ENCODE data around the gene WDR33. TPM values are rescaled to one million over a fixed set of nuclear protein-coding genes. Genes with fewer than 3 reads are reported as not detected.
"Not testable (repeated sequence)": the region's sequence is repeated elsewhere in the genome, so short reads cannot be mapped to it uniquely, and the experiment has no call there.

Gene WDR33
- total RNA-seq, 2 experiments from 2014 or later, result 66.3 to 72.4 TPM

GRCh38 chr2:127769587-127769986 lies 41.4 kb downstream of the WDR33 start:
- Mint-ChIP-seq H3K4me1 (peaks cover 11% of the 10 kb centered on the region), H3K36me3 (peaks cover 32% of the 10 kb centered on the region), H3K27me3 (no peaks in the 10 kb centered on the region), H3K4me3 (no peak overlapping the region), H3K27ac (no peak overlapping the region), H3K9me3 (ENCODE audit: low read depth) (no peaks in the 10 kb centered on the region)
- ATAC-seq (no peak), DNase-seq (no peak)
- CTCF ChIA-PET, result no interaction called here

- Mint-ChIP-seq H3K27ac (no peak overlapping the region), H3K4me1 (peaks cover 11% of the 10 kb centered on the region), H3K27me3 (no peaks in the 10 kb centered on the region), H3K36me3 (peaks cover 39% of the 10 kb centered on the region), H3K9me3 (ENCODE audit: low read depth) (no peaks in the 10 kb centered on the region), H3K4me3 (no peak overlapping the region)
- DNase-seq (no peak), ATAC-seq (no peak)
- CTCF ChIA-PET, result interaction anchor here (1.3 kb wide), 1 partner anchor 8 kb away, joined by 3 read pairs; no protein-coding TSS in a partner anchor
Measured at GRCh38 chr2:127768775-127769479, 42.0 kb downstream of the WDR33 start.

- peaks cover 1% of the 10 kb centered on the region for H3K4me1 Mint-ChIP-seq
- H3K27me3 Mint-ChIP-seq, result no peaks in the 10 kb centered on the region
- peaks cover 57% of the 10 kb centered on the region for H3K36me3 Mint-ChIP-seq
- ATAC-seq, result no peak
- no peak for DNase-seq
- no peaks in the 10 kb centered on the region for H3K9me3 Mint-ChIP-seq (ENCODE audit: low read depth)
- CTCF ChIA-PET, result no interaction called here
- no peak overlapping the region for H3K4me3 Mint-ChIP-seq
- no peak overlapping the region for H3K27ac Mint-ChIP-seq
Measured at GRCh38 chr2:127763776-127764175, 47.2 kb downstream of the WDR33 start.

GRCh38 chr2:127762846-127763245 lies 48.1 kb downstream of the WDR33 start:
- CTCF ChIA-PET, result no interaction called here
- Mint-ChIP-seq H3K4me1 (peaks cover 1% of the 10 kb centered on the region), H3K27ac (no peak overlapping the region), H3K36me3 (peaks cover 55% of the 10 kb centered on the region), H3K9me3 (ENCODE audit: low read depth) (no peaks in the 10 kb centered on the region), H3K4me3 (no peak overlapping the region), H3K27me3 (no peaks in the 10 kb centered on the region)
- DNase-seq (no peak), ATAC-seq (no peak)

- Mint-ChIP-seq H3K4me1 (peaks cover 1% of the 10 kb centered on the region), H3K27ac (no peak overlapping the region)
Measured at GRCh38 chr2:127762441-127762840, 48.5 kb downstream of the WDR33 start.

GRCh38 chr2:127759931-127760330 lies 51.0 kb downstream of the WDR33 start:
- Mint-ChIP-seq H3K36me3 (peaks cover 44% of the 10 kb centered on the region), H3K27me3 (no peaks in the 10 kb centered on the region), H3K9me3 (ENCODE audit: low read depth) (no peaks in the 10 kb centered on the region), H3K4me3 (no peak overlapping the region), H3K27ac (no peak overlapping the region), H3K4me1 (no peaks in the 10 kb centered on the region)
- ATAC-seq (no peak), DNase-seq (no peak)
- CTCF ChIA-PET, result no interaction called here

More at GRCh38 chr2:127762441-127762840, 48.5 kb downstream of the WDR33 start:
- no peak overlapping the region for H3K4me3 Mint-ChIP-seq
- ATAC-seq (no peak), DNase-seq (no peak)
- no peaks in the 10 kb centered on the region for H3K9me3 Mint-ChIP-seq (ENCODE audit: low read depth)
- CTCF ChIA-PET, result no interaction called here
- H3K36me3 Mint-ChIP-seq, result peaks cover 52% of the 10 kb centered on the region
- H3K27me3 Mint-ChIP-seq, result no peaks in the 10 kb centered on the region

- H3K4me3 Mint-ChIP-seq, result no peak overlapping the region
- peaks cover 19% of the 10 kb centered on the region for H3K36me3 Mint-ChIP-seq
- no peak for ATAC-seq
- H3K4me1 Mint-ChIP-seq, result no peaks in the 10 kb centered on the region
- H3K27me3 Mint-ChIP-seq, result no peaks in the 10 kb centered on the region
- H3K9me3 Mint-ChIP-seq (ENCODE audit: low read depth), result no peaks in the 10 kb centered on the region
- no peak for DNase-seq
- CTCF ChIA-PET, result interaction anchor here (0.9 kb wide), 1 partner anchor 26 kb away, joined by 3 read pairs; no protein-coding TSS in a partner anchor
- H3K27ac Mint-ChIP-seq, result no peak overlapping the region
Measured at GRCh38 chr2:127754186-127754585, 56.8 kb downstream of the WDR33 start.

GRCh38 chr2:127753374-127753773 lies 57.6 kb downstream of the WDR33 start:
- Mint-ChIP-seq H3K9me3 (ENCODE audit: low read depth) (no peaks in the 10 kb centered on the region), H3K27ac (no peak overlapping the region), H3K27me3 (no peaks in the 10 kb centered on the region), H3K4me3 (no peak overlapping the region), H3K36me3 (peaks cover 19% of the 10 kb centered on the region), H3K4me1 (no peaks in the 10 kb centered on the region)
- CTCF ChIA-PET, result no interaction called here
- no peak for ATAC-seq
- no peak for DNase-seq

- H3K27me3 Mint-ChIP-seq; H3K4me3 Mint-ChIP-seq; DNase-seq; H3K4me1 Mint-ChIP-seq; ATAC-seq; H3K9me3 Mint-ChIP-seq (ENCODE audit: low read depth): not testable (repeated sequence)
- Mint-ChIP-seq H3K27ac (peak overlapping the region; percentile 32), H3K36me3 (peaks cover 31% of the 10 kb centered on the region)
- CTCF ChIA-PET, result interaction anchor here (1.0 kb wide), 1 partner anchor 30 kb away, joined by 4 read pairs; no protein-coding TSS in a partner anchor
Measured at GRCh38 chr2:127749537-127749936, 61.4 kb downstream of the WDR33 start.

- DNase-seq (no peak), ATAC-seq (no peak)
- peaks cover 35% of the 10 kb centered on the region for H3K36me3 Mint-ChIP-seq
- no peaks in the 10 kb centered on the region for H3K9me3 Mint-ChIP-seq (ENCODE audit: low read depth)
- CTCF ChIA-PET, result interaction anchor here (1.3 kb wide), 1 partner anchor 16 kb away, joined by 4 read pairs; no protein-coding TSS in a partner anchor
- no peak overlapping the region for H3K27ac Mint-ChIP-seq
- H3K4me3 Mint-ChIP-seq, result no peak overlapping the region
- no peaks in the 10 kb centered on the region for H3K27me3 Mint-ChIP-seq
- peaks cover 8% of the 10 kb centered on the region for H3K4me1 Mint-ChIP-seq
Measured at GRCh38 chr2:127747621-127748020, 63.4 kb downstream of the WDR33 start.

- H3K36me3 Mint-ChIP-seq, result peaks cover 50% of the 10 kb centered on the region
- no peaks in the 10 kb centered on the region for H3K9me3 Mint-ChIP-seq (ENCODE audit: low read depth)
- H3K4me1 Mint-ChIP-seq, result peaks cover 31% of the 10 kb centered on the region
- no peaks in the 10 kb centered on the region for H3K27me3 Mint-ChIP-seq
- H3K4me3 Mint-ChIP-seq, result no peak overlapping the region
- no peak overlapping the region for H3K27ac Mint-ChIP-seq
- ATAC-seq (no peak), DNase-seq (no peak)
- CTCF ChIA-PET, result no interaction called here
Measured at GRCh38 chr2:127743477-127744026, 67.4 kb downstream of the WDR33 start.

GRCh38 chr2:127740665-127741288 lies 70.2 kb downstream of the WDR33 start:
- ATAC-seq (no peak), DNase-seq (no peak)
- Mint-ChIP-seq H3K27ac (no peak overlapping the region), H3K36me3 (peaks cover 49% of the 10 kb centered on the region), H3K9me3 (ENCODE audit: low read depth) (no peaks in the 10 kb centered on the region), H3K4me3 (no peak overlapping the region), H3K4me1 (peaks cover 40% of the 10 kb centered on the region), H3K27me3 (no peaks in the 10 kb centered on the region)
- CTCF ChIA-PET, result no interaction called here

GRCh38 chr2:127739800-127740199 lies 71.2 kb downstream of the WDR33 start:
- no peak overlapping the region for H3K27ac Mint-ChIP-seq

GRCh38 chr2:127737892-127738291 lies 73.1 kb downstream of the WDR33 start:
- DNase-seq, result no peak
- Mint-ChIP-seq H3K4me3 (no peak overlapping the region), H3K4me1 (peaks cover 32% of the 10 kb centered on the region), H3K36me3 (peaks cover 35% of the 10 kb centered on the region), H3K27me3 (no peaks in the 10 kb centered on the region), H3K27ac (no peak overlapping the region), H3K9me3 (ENCODE audit: low read depth) (no peaks in the 10 kb centered on the region)
- peak; percentile 20 for ATAC-seq
- CTCF ChIA-PET, result no interaction called here

More at GRCh38 chr2:127739800-127740199, 71.2 kb downstream of the WDR33 start:
- Mint-ChIP-seq H3K36me3 (peaks cover 46% of the 10 kb centered on the region), H3K4me3 (no peak overlapping the region), H3K9me3 (ENCODE audit: low read depth) (no peaks in the 10 kb centered on the region), H3K27me3 (no peaks in the 10 kb centered on the region), H3K4me1 (peaks cover 38% of the 10 kb centered on the region)
- CTCF ChIA-PET, result no interaction called here
- DNase-seq, result no peak
- ATAC-seq, result no peak

All from activated CD8-positive, alpha-beta memory T cell treated with anti-CD3 and anti-CD28 coated beads, Interleukin-2, amount 10 ng/mL, durations not matched to agents 7 days and 5 days (primary cell).